MM.1S (cell line): ENCODE measurements around the gene ADAP1.

Experiments
- DNase-seq: peaks from one replicate; pipeline ENCODE4 v3.0.0-alpha.2; 2015
- H2AFZ ChIP-seq: fragments of 300-600 bp; sonication (generic); 2 replicates; pipeline ENCODE4 v1.6.0; 2016; ENCODE audit warnings: antibody characterized with exemption, low read length
- H3F3A ChIP-seq: fragments of 300-600 bp; sonication (generic); 2 replicates; pipeline ENCODE4 v1.6.1; 2016; ENCODE audit warnings: mild to moderate bottlenecking, antibody characterized with exemption, low read length, moderate library complexity, mixed read lengths; ENCODE audit not compliant: insufficient read depth
- H3K27ac ChIP-seq: fragments of 300-600 bp; sonication (generic); 2 replicates; pipeline ENCODE4 v1.5.1; 2016; ENCODE audit warnings: mild to moderate bottlenecking, low read length
- H3K27me3 ChIP-seq: fragments of 300-600 bp; sonication (generic); replicated peaks from 2 replicates; pipeline ENCODE4 v1.6.0; 2016; ENCODE audit warnings: low read length; ENCODE audit not compliant: insufficient read depth
- H3K36me3 ChIP-seq: fragments of 300-600 bp; sonication (generic); replicated peaks from 2 replicates; pipeline ENCODE4 v1.6.1; 2016; ENCODE audit warnings: mild to moderate bottlenecking, low read length, mixed read lengths; ENCODE audit not compliant: insufficient read depth
- H3K4me1 ChIP-seq: fragments of 300-600 bp; sonication (generic); 2 replicates; pipeline ENCODE4 v1.6.1; 2016; ENCODE audit warnings: low read length, mixed read lengths
- H3K4me2 ChIP-seq: fragments of 300-600 bp; sonication (generic); 2 replicates; pipeline ENCODE4 v1.6.0; 2016; ENCODE audit warnings: low read depth, low read length
- H3K4me3 ChIP-seq: fragments of 300-600 bp; sonication (generic); 2 replicates; pipeline ENCODE4 v1.5.1; 2016; ENCODE audit warnings: low read length, mixed read lengths
- H3K79me2 ChIP-seq: fragments of 300-600 bp; sonication (generic); 2 replicates; pipeline ENCODE4 v1.6.1; 2016; ENCODE audit warnings: mixed run types, low read length, mixed read lengths
- H3K9ac ChIP-seq: fragments of 300-600 bp; sonication (generic); 2 replicates; pipeline ENCODE4 v1.6.1; 2016; ENCODE audit warnings: low read length, mixed read lengths
- H3K9me2 ChIP-seq: fragments of 300-600 bp; sonication (generic); replicated peaks from 2 replicates; pipeline ENCODE4 v1.6.1; 2016; ENCODE audit warnings: mild to moderate bottlenecking, low read length, mixed read lengths; ENCODE audit not compliant: insufficient read depth
- H3K9me3 ChIP-seq: fragments of 300-600 bp; sonication (generic); replicated peaks from 2 replicates; pipeline ENCODE4 v1.6.1; 2016; ENCODE audit warnings: mild to moderate bottlenecking, low read length, mixed read lengths; ENCODE audit not compliant: insufficient read depth
- H4K20me1 ChIP-seq: fragments of 300-600 bp; sonication (generic); 2 replicates; pipeline ENCODE4 v1.6.1; 2016; ENCODE audit warnings: mild to moderate bottlenecking, low read length, moderate library complexity, mixed read lengths; ENCODE audit not compliant: insufficient read depth
- EZH2 ChIP-seq: fragments of 300-600 bp; sonication (generic); optimal IDR thresholded peaks from 2 replicates; pipeline ENCODE3; 2017; ENCODE audit warnings: low read depth, mild to moderate bottlenecking, antibody characterized with exemption, low read length, mixed read lengths
- EZH2phosphoT487 ChIP-seq: fragments of 300-600 bp; sonication (generic); IDR thresholded peaks from 2 replicates; pipeline ENCODE4 v1.6.1; 2018; ENCODE audit warnings: antibody characterized with exemption, low read length
- TF ChIP-seq, protein P1 (sequence below): fragments of 300-600 bp; sonication (generic); IDR thresholded peaks from 2 replicates; pipeline ENCODE4 v1.5.1; 2016; ENCODE audit warnings: antibody characterized with exemption, low read length, mixed read lengths

Gene ADAP1

DNA sequence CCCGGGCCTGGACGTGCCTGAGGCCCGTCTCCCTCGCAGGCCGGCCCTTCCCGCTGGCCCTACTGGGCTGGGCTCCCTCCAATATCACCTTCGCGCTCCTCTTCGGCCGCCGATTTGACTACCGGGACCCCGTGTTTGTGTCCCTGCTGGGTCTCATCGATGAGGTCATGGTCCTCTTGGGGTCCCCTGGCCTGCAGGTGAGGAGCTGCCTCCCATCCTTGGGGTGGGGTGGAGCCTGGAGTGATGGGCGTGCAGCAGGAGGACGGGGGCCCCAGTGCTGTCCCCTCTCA, 30.6 kb upstream of the ADAP1 start:
- no peaks in the 10 kb centered on the region for H3K4me1 ChIP-seq
- no peak overlapping the region for H3K4me3 ChIP-seq
- no peaks in the 10 kb centered on the region for H3K79me2 ChIP-seq
- no peak overlapping the region for H3K4me2 ChIP-seq
- no peaks in the 10 kb centered on the region for H3K9me2 ChIP-seq
- TF ChIP-seq EZH2phosphoT487 (no peak), EZH2 (no peak)
- TF ChIP-seq, protein P1, sequence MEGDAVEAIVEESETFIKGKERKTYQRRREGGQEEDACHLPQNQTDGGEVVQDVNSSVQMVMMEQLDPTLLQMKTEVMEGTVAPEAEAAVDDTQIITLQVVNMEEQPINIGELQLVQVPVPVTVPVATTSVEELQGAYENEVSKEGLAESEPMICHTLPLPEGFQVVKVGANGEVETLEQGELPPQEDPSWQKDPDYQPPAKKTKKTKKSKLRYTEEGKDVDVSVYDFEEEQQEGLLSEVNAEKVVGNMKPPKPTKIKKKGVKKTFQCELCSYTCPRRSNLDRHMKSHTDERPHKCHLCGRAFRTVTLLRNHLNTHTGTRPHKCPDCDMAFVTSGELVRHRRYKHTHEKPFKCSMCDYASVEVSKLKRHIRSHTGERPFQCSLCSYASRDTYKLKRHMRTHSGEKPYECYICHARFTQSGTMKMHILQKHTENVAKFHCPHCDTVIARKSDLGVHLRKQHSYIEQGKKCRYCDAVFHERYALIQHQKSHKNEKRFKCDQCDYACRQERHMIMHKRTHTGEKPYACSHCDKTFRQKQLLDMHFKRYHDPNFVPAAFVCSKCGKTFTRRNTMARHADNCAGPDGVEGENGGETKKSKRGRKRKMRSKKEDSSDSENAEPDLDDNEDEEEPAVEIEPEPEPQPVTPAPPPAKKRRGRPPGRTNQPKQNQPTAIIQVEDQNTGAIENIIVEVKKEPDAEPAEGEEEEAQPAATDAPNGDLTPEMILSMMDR: no peak
- H3K9me3 ChIP-seq: no peaks in the 10 kb centered on the region
- no peak for DNase-seq
- H3F3A ChIP-seq: no peaks in the 10 kb centered on the region
- H4K20me1 ChIP-seq: no peaks in the 10 kb centered on the region
- peaks cover 68% of the 10 kb centered on the region for H3K27me3 ChIP-seq
- H2AFZ ChIP-seq: no peak overlapping the region
- H3K27ac ChIP-seq: no peak overlapping the region
- H3K36me3 ChIP-seq: no peaks in the 10 kb centered on the region
- H3K9ac ChIP-seq: no peak overlapping the region

DNA sequence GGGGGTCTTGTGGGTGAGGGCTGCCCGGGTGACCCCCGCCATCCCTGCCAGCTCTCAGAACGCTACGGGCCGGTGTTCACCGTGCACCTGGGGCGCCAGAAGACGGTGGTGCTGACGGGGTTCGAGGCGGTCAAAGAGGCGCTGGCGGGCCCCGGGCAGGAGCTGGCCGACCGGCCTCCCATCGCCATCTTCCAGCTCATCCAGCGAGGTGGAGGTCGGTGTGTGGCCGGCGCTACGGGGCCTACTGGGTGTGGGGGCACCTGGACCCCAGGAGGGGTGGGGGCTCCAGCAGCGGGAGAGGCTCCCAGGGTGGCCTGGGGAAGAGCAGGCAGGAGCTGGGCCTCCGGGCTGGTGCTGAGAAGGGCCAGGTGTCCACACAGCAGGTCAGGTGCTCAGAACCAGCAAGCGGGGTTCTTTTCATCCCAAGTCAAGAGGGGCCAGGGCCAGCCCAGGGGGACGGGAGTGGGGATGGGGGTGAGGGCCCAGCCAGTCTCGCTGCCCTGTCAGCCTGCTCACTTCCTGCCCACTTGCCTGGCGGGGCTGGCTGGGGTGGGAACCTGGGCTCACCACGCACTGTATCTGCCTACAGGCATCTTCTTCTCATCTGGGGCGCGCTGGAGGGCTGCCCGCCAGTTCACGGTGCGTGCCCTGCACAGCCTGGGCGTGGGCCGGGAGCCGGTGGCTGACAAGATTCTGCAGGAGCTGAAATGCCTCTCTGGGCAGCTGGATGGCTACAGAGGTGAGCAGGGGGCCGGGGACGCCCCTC, 30.1 kb upstream of the ADAP1 start:
- Histone ChIP-seq H3K9ac (no peak overlapping the region), H3K4me2 (no peak overlapping the region), H3K4me3 (no peak overlapping the region), H3K9me2 (no peaks in the 10 kb centered on the region), H4K20me1 (no peaks in the 10 kb centered on the region), H3K27me3 (peaks cover 72% of the 10 kb centered on the region), H2AFZ (no peak overlapping the region), H3K27ac (no peak overlapping the region), H3K9me3 (no peaks in the 10 kb centered on the region), H3K4me1 (no peaks in the 10 kb centered on the region), H3K36me3 (no peaks in the 10 kb centered on the region), H3F3A (no peaks in the 10 kb centered on the region), H3K79me2 (no peaks in the 10 kb centered on the region)
- DNase-seq: no peak
- no peak for TF ChIP-seq EZH2phosphoT487
- no peak for TF ChIP-seq EZH2
- TF ChIP-seq, protein P1: no peak

DNA sequence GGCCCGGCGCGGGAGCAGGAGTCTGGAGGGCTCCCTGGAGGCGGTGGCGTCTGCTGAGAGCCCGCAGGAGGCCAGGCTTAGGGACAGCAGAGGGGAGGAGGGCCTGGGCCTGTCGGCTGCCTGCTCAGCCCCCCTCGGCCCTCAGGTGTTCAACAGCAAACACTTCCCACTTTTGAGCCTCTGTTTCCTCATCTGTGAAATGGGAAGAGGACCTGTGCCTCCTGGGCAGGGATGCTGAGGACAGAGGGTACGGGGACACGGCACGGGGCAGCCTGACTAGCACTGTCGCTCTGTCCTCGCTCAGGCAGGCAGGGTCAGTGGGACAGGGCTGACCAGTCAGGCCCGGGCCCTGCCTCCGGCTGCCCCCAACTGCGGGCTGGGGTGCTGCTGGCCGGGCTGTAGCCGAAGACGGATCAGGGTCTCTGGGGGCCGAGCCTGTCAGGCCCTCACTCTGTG, 29.2 kb upstream of the ADAP1 start:
- Histone ChIP-seq H3K27ac (no peak overlapping the region), H3K9ac (no peak overlapping the region), H3K79me2 (no peaks in the 10 kb centered on the region), H3K36me3 (no peaks in the 10 kb centered on the region), H3K4me1 (no peaks in the 10 kb centered on the region), H2AFZ (no peak overlapping the region), H3K9me3 (no peaks in the 10 kb centered on the region), H4K20me1 (no peaks in the 10 kb centered on the region), H3K27me3 (peaks cover 81% of the 10 kb centered on the region), H3F3A (no peaks in the 10 kb centered on the region), H3K9me2 (no peaks in the 10 kb centered on the region), H3K4me3 (no peak overlapping the region), H3K4me2 (no peak overlapping the region)
- TF ChIP-seq EZH2 (no peak), EZH2phosphoT487 (no peak)
- no peak for DNase-seq

DNA sequence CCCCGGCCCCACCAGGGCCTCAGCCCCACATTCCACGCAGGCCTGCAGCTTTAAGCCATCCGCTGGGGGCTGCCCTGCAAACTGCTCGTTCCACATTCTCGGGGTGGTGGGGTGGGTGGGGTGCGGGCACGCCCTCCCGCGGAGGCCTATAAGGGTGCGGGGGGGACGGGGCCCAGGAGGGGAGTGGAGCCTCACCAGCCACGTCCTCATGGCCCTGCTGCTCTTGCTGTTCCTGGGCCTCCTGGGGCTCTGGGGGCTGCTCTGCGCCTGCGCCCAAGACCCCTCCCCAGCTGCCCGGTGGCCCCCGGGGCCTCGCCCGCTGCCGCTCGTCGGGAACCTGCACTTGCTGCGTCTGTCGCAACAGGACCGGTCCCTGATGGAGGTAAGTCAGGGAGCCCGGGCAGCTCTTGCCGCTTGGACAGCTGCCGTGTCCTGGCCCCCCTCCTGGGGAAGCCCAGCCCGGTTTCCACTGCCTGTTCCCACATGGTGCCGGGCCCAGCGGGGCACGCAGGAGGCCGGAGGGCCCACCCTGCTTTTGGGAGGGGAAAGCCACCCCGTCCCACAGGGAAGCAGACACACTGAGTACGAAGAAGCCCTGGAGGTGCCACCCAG, 28.6 kb upstream of the ADAP1 start, which contains the start of gene CYP2W1:
Gene CYP2W1 (plus strand): TSS at position 178 of the 612 bp plus-strand sequence. CDS start 31 bp downstream, at position 209.
- H3K9me3 ChIP-seq: no peaks in the 10 kb centered on the region
- H3K79me2 ChIP-seq: no peaks in the 10 kb centered on the region
- H3K9ac ChIP-seq: no peak within 1 kb of the TSS
- H3K4me1 ChIP-seq: no peaks in the 10 kb centered on the region
- no peak within 1 kb of the TSS for H3K27ac ChIP-seq
- DNase-seq: no peak
- H3K27me3 ChIP-seq: peaks cover 86% of the 10 kb centered on the region
- no peak within 1 kb of the TSS for H3K4me2 ChIP-seq
- no peak within 1 kb of the TSS for H2AFZ ChIP-seq
- TF ChIP-seq EZH2 (no peak), EZH2phosphoT487 (no peak)
- TF ChIP-seq, protein P1: no peak
- no peaks in the 10 kb centered on the region for H3K9me2 ChIP-seq
- H3K36me3 ChIP-seq: no peaks in the 10 kb centered on the region
- no peaks in the 10 kb centered on the region for H3F3A ChIP-seq
- no peaks in the 10 kb centered on the region for H4K20me1 ChIP-seq
- H3K4me3 ChIP-seq: no peak within 1 kb of the TSS
